GM23338 (cell line): ENCODE data around the gene CENPP. TPM values are rescaled to one million over a fixed set of nuclear protein-coding genes. Genes with fewer than 3 reads are reported as not detected.

Experiments
- ATAC-seq: fragments of 200-7000 bp; cut with Tn5 transposase; 3 replicates; pipeline ENCODE4 v1.9.1; 2020
- DNase-seq: peaks from one replicate; pipeline ENCODE4 v3.0.0-alpha.2; 2015; ENCODE audit warnings: low spot score
- H2AFZ ChIP-seq: fragments of 200-600 bp; sonication (generic); 2 replicates; pipeline ENCODE4 v1.8.0; 2016; ENCODE audit warnings: antibody characterized with exemption, mild to moderate bottlenecking, moderate library complexity
- H3F3A ChIP-seq: fragments of 200-600 bp; sonication (generic); replicated peaks from 2 replicates; pipeline ENCODE4 v1.8.0; 2017; ENCODE audit warnings: antibody characterized with exemption, mixed run types, low read depth
- H3K27ac ChIP-seq: fragments of 200-600 bp; sonication (generic); 2 replicates; pipeline ENCODE4 v1.6.1; 2016; ENCODE audit warnings: low read depth
- H3K27me3 ChIP-seq: fragments of 200-600 bp; sonication (generic); 2 replicates; pipeline ENCODE4 v1.8.0; 2016; ENCODE audit warnings: mild to moderate bottlenecking, mixed run types, moderate library complexity; ENCODE audit not compliant: insufficient read depth
- H3K36me3 ChIP-seq: fragments of 200-600 bp; sonication (generic); 2 replicates; pipeline ENCODE4 v1.8.0; 2016; ENCODE audit warnings: mild to moderate bottlenecking; ENCODE audit not compliant: insufficient read depth
- H3K4me1 ChIP-seq: fragments of 200-600 bp; sonication (generic); 2 replicates; pipeline ENCODE4 v1.8.0; 2016; ENCODE audit warnings: mild to moderate bottlenecking, moderate library complexity; ENCODE audit not compliant: insufficient read depth
- H3K4me2 ChIP-seq: fragments of 200-600 bp; sonication (generic); 2 replicates; pipeline ENCODE4 v1.7.1; 2017; ENCODE audit warnings: mixed run types
- H3K4me3 ChIP-seq: fragments of 200-600 bp; sonication (generic); 2 replicates; pipeline ENCODE4 v1.6.1; 2016; ENCODE audit warnings: mixed run types
- H3K79me2 ChIP-seq: fragments of 200-600 bp; sonication (generic); replicated peaks from 2 replicates; pipeline ENCODE4 v1.8.0; 2017; ENCODE audit warnings: mild to moderate bottlenecking; ENCODE audit not compliant: insufficient read depth
- H3K9me2 ChIP-seq: fragments of 200-600 bp; sonication (generic); 2 replicates; pipeline ENCODE4 v1.8.0; 2017; ENCODE audit not compliant: insufficient read depth
- H4K20me1 ChIP-seq: fragments of 200-600 bp; sonication (generic); replicated peaks from 2 replicates; pipeline ENCODE4 v1.8.0; 2017; ENCODE audit warnings: mild to moderate bottlenecking; ENCODE audit not compliant: insufficient read depth
- H3K27ac Mint-ChIP-seq: 2 replicates; pipeline ENCODE4 v1.8.0; 2020; ENCODE audit warnings: inconsistent platforms, mild to moderate bottlenecking, moderate library complexity, mixed read lengths
- H3K27me3 Mint-ChIP-seq: 3 replicates; pipeline ENCODE4 v1.8.0; 2022; ENCODE audit warnings: low read depth, mild to moderate bottlenecking, moderate library complexity, mixed read lengths, inconsistent platforms; ENCODE audit not compliant: insufficient read depth, poor library complexity
- H3K36me3 Mint-ChIP-seq: 3 replicates; pipeline ENCODE4 v1.8.0; 2021; ENCODE audit warnings: low read depth, mild to moderate bottlenecking, inconsistent platforms, moderate library complexity, mixed read lengths
- H3K4me1 Mint-ChIP-seq: 3 replicates; pipeline ENCODE4 v1.8.0; 2020; ENCODE audit warnings: mild to moderate bottlenecking, inconsistent platforms, mixed read lengths
- H3K4me3 Mint-ChIP-seq: 3 replicates; pipeline ENCODE4 v1.8.0; 2021; ENCODE audit warnings: moderate library complexity, mild to moderate bottlenecking, inconsistent platforms, mixed read lengths
- H3K9me3 Mint-ChIP-seq: 3 replicates; pipeline ENCODE4 v1.8.0; 2020; ENCODE audit warnings: moderate library complexity, mild to moderate bottlenecking, inconsistent platforms, mixed read lengths
- CREB1 ChIP-seq: fragments of 250-450 bp; sonication (Bioruptor Pico); IDR thresholded peaks from 2 replicates; pipeline ENCODE4 v1.5.0; 2020; ENCODE audit warnings: low read depth, mild to moderate bottlenecking, moderate library complexity
- EZH2 ChIP-seq: fragments of 200-600 bp; sonication (generic); IDR thresholded peaks from one replicate; pipeline ENCODE4 v1.8.0; 2017; ENCODE audit warnings: antibody characterized with exemption, mild to moderate bottlenecking, low read depth; ENCODE audit not compliant: unreplicated experiment
- NANOG ChIP-seq: IDR thresholded peaks from 2 replicates; pipeline ENCODE4 v1.6.1; 2016; ENCODE audit warnings: antibody characterized with exemption, borderline replicate concordance
- POLR2AphosphoS5 ChIP-seq: IDR thresholded peaks from 2 replicates; pipeline ENCODE4 v1.6.1; 2016; ENCODE audit warnings: antibody characterized with exemption, low read depth
- REST ChIP-seq: IDR thresholded peaks from one replicate; pipeline ENCODE4 v1.6.1; 2018; ENCODE audit warnings: antibody characterized with exemption; ENCODE audit not compliant: unreplicated experiment
- STAT1 ChIP-seq: IDR thresholded peaks from one replicate; pipeline ENCODE4 v1.6.1; 2016; ENCODE audit warnings: antibody characterized with exemption; ENCODE audit not compliant: unreplicated experiment
- ZNF114 ChIP-seq: fragments of 250-450 bp; sonication (Bioruptor Pico); IDR thresholded peaks from 2 replicates; pipeline ENCODE4 v1.5.0; 2020; ENCODE audit warnings: mild to moderate bottlenecking, moderate library complexity
- ZNF331 ChIP-seq: fragments of 250-450 bp; sonication (Bioruptor Pico); IDR thresholded peaks from 2 replicates; pipeline ENCODE4 v1.5.0; 2020; ENCODE audit warnings: low read depth, mild to moderate bottlenecking, moderate library complexity
- ZNF462 ChIP-seq: fragments of 250-450 bp; sonication (Bioruptor Pico); IDR thresholded peaks from 2 replicates; pipeline ENCODE4 v1.5.0; 2020; ENCODE audit warnings: mild to moderate bottlenecking, moderate library complexity
- polyA plus RNA-seq: library from polyadenylated mRNA; unstranded; fragments of >200 nt; fragmentation: Nextera tagmentation; extraction: Ambion mirVana; gene quantifications from 2 replicates; pipeline ENCODE4 v1.2.1, GENCODE V29; 2016
- total RNA-seq: library from RNA; depleted of rRNA; stranded (reverse); fragments of >200 nt; shearing (Covaris generic); gene quantifications from 2 replicates; pipeline ENCODE4 v1.2.3, GENCODE V29; 2014
- TF ChIP-seq, protein P1 (sequence below), 2 experiments: fragments of 200-600 bp in 1 of 2; sonication (generic) in 1 of 2; conservative IDR thresholded peaks; 2 replicates each; pipeline versions ENCODE4 v1.5.1 to v1.6.1; 2016 to 2017; ENCODE audit warnings: antibody characterized with exemption in 2 of 2, low read depth in 2 of 2, mild to moderate bottlenecking in 2 of 2, moderate library complexity in 1 of 2

Gene CENPP
- total and polyA plus RNA-seq, 2 experiments from 2014 or later, result 11.0 to 12.6 TPM

DNA sequence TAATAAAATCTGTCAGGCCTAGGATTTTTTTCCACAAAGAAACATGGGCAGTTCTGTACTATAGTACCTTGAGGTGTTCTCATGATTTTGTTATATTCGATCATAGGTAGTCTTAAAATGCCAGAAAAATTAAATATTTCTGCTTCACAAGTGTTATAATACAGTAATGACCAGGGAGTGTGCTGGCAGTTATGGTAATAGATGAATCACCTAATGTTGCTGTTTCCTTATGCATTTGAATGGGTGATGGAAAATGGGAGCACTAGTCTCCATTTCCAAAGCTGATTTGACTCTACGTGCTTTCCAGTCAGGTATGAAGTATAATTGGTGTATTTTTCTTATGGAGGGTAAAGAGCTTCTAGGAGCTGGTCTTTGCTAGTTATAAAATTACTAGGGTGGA, 54.9 kb downstream of the CENPP start (continued):
- no peak for TF ChIP-seq ZNF462 (CRISPR knock-in tag)

DNA sequence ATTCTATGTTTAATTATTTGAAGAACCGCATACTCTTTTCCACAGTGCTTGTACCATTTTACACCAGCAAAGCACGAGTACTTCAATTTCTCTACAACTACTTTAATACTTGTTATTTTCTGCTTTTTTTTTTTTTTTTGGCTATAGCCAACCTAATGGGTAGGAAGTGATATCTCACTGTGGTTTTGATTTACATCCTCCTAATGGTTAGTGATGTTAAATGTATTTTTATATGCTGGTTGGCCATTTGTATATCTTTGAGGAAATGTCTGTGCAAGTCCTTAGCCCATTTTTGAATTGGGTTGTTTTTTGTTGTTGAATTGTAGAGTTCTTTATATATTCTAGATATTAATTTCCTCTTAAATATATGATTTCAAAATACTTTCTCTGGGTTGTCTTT, 56.0 kb downstream of the CENPP start:
- H3K4me3 ChIP-seq, result no peak overlapping the region
- Mint-ChIP-seq H3K9me3 (no peaks in the 10 kb centered on the region), H3K27ac (no peak overlapping the region), H3K4me3 (no peak overlapping the region), H3K36me3 (no peaks in the 10 kb centered on the region), H3K4me1 (peaks cover 31% of the 10 kb centered on the region), H3K27me3 (no peaks in the 10 kb centered on the region)
- no peak for ATAC-seq
- H3K9me2 ChIP-seq, result no peaks in the 10 kb centered on the region
- no peaks in the 10 kb centered on the region for H4K20me1 ChIP-seq
- H3K27ac ChIP-seq, result no peak overlapping the region
- no peak overlapping the region for H3K4me2 ChIP-seq
- no peaks in the 10 kb centered on the region for H3K79me2 ChIP-seq
- no peaks in the 10 kb centered on the region for H3K27me3 ChIP-seq
- H3K4me1 ChIP-seq, result peaks cover 38% of the 10 kb centered on the region
- H3K36me3 ChIP-seq, result no peaks in the 10 kb centered on the region
- H3F3A ChIP-seq, result no peaks in the 10 kb centered on the region
- DNase-seq, result no peak
- no peak overlapping the region for H2AFZ ChIP-seq
- TF ChIP-seq ZNF331 (CRISPR knock-in tag), result no peak
- TF ChIP-seq, protein P1, sequence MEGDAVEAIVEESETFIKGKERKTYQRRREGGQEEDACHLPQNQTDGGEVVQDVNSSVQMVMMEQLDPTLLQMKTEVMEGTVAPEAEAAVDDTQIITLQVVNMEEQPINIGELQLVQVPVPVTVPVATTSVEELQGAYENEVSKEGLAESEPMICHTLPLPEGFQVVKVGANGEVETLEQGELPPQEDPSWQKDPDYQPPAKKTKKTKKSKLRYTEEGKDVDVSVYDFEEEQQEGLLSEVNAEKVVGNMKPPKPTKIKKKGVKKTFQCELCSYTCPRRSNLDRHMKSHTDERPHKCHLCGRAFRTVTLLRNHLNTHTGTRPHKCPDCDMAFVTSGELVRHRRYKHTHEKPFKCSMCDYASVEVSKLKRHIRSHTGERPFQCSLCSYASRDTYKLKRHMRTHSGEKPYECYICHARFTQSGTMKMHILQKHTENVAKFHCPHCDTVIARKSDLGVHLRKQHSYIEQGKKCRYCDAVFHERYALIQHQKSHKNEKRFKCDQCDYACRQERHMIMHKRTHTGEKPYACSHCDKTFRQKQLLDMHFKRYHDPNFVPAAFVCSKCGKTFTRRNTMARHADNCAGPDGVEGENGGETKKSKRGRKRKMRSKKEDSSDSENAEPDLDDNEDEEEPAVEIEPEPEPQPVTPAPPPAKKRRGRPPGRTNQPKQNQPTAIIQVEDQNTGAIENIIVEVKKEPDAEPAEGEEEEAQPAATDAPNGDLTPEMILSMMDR (conservative IDR thresholded peaks at IDR 0.05; ENCODE audit: low read depth in 2 of 2), result no peak
- no peak for TF ChIP-seq CREB1
- no peak for TF ChIP-seq NANOG
- TF ChIP-seq EZH2, result no peak
- TF ChIP-seq REST, result no peak
- TF ChIP-seq STAT1, result no peak
- TF ChIP-seq POLR2AphosphoS5, result no peak
- TF ChIP-seq ZNF114 (CRISPR knock-in tag), result no peak
